ENCODE results near the gene C12orf57. TPM values are rescaled to one million over a fixed set of nuclear protein-coding genes. Genes with fewer than 3 reads are reported as not detected.

Gene C12orf57
- total and polyA plus RNA-seq, 9 of the 15 experiments (the other 6 are each of a cell fraction or from before 2014, with no cell fraction given), result 26.7 to 191 (median 107) TPM

DNA sequence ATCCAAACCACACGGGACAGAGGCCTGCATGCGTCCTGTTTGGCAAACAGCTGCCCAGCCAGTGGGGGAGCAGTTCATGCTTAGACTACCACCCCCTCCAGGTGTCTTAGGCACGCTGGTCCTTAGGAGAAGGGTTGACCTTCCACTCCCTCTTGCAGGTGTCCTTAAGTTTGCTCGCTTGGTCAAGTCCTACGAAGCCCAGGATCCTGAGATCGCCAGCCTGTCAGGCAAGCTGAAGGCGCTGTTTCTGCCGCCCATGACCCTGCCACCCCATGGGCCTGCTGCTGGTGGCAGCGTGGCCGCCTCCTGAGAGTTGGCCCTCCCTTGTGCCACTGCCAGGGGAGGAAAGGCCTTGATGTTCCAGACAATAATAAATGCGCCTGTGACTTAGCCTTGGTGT lies 1.8 kb downstream of the C12orf57 start:
- CTCF ChIA-PET (ENCODE audit: low intra/inter-chr PET ratio), result interaction anchor here (1.2 to 2.3 kb wide), 4 partner anchors 16 to 147 kb away, joined by 4 to 13 read pairs (median 10); partner anchors contain the start of gene C1R
- FAIRE-seq, result no peak
- 85% methylated on average over 10 of the region's 11 CpGs for WGBS (ENCODE audit: insufficient coverage, low coverage, missing lambda C conversion rate)
- DNase-seq (ENCODE audit: extremely low read depth in 1 of 4, low spot score in 3 of 4), result no peak
- Histone ChIP-seq H3K4me1 (replicated peaks in 1 of 2; ENCODE audit: control insufficient read depth in 2 of 2, insufficient read depth in 2 of 2, low read length in 2 of 2) (peaks cover 13 to 50% of the 10 kb centered on the region in 2 experiments), H3K27me3 (ENCODE audit: control insufficient read depth in 2 of 2, insufficient read depth in 2 of 2, low read length in 2 of 2) (no peaks in the 10 kb centered on the region), H3K4me2 (ENCODE audit: insufficient read depth, low read length) (peak overlapping the region; percentile 94), H2AFZ (ENCODE audit: low read depth, low read length) (no peak overlapping the region), H3K27ac (ENCODE audit: extremely low read depth, low read depth, low read length) (peak overlapping the region; percentile 50; the same call in 2 of the 3 replicates), H4K20me1 (replicated peaks; ENCODE audit: control insufficient read depth, insufficient read depth, low read length) (no peaks in the 10 kb centered on the region), H3K9ac (ENCODE audit: insufficient read depth in 1 of 2, low read depth in 2 of 2, low read length in 2 of 2) (peak overlapping the region; percentile 86 to 87; a peak in 2 of 4 replicates), H3K36me3 (ENCODE audit: control insufficient read depth, insufficient read depth, low read length) (peaks cover 17% of the 10 kb centered on the region; the same call in 2 of the 3 replicates), H3K79me2 (ENCODE audit: control insufficient read depth, insufficient read depth, low read length) (peaks cover 13% of the 10 kb centered on the region), H3K4me3 (peak overlapping the region; percentile 49; the same call in 1 of the 2 replicates), H3K9me3 (replicated peaks; ENCODE audit: control insufficient read depth, insufficient read depth, low read depth, low read length) (no peaks in the 10 kb centered on the region), H3K9me1 (ENCODE audit: control insufficient read depth, insufficient read depth, low read length) (no peaks in the 10 kb centered on the region)
- no peak for TF ChIP-seq GTF2B (IDR thresholded peaks at IDR 0.05; ENCODE audit: extremely low read depth, insufficient read length)
- TF ChIP-seq POLR2G (IDR thresholded peaks at IDR 0.05; ENCODE audit: low read depth, low read length), result peak; percentile 16; the same call in 1 of the 2 replicates
- TF ChIP-seq IFI16 (CRISPR knock-in tag; IDR thresholded peaks at IDR 0.05), result no peak
- 0 out of 2 replicates have a peak, but pooled peaks have one; percentile 28 for TF ChIP-seq XRCC5 (IDR thresholded peaks at IDR 0.05; ENCODE audit: low read depth, low read length)
- TF ChIP-seq MED1 (CRISPR knock-in tag; IDR thresholded peaks at IDR 0.05; ENCODE audit: borderline replicate concordance), result 0 out of 2 replicates have a peak, but pooled peaks have one; percentile 13
- TF ChIP-seq ASH1L (IDR thresholded peaks at IDR 0.05; ENCODE audit: borderline replicate concordance, low read depth, partially characterized antibody), result no peak
- TF ChIP-seq, protein P1, sequence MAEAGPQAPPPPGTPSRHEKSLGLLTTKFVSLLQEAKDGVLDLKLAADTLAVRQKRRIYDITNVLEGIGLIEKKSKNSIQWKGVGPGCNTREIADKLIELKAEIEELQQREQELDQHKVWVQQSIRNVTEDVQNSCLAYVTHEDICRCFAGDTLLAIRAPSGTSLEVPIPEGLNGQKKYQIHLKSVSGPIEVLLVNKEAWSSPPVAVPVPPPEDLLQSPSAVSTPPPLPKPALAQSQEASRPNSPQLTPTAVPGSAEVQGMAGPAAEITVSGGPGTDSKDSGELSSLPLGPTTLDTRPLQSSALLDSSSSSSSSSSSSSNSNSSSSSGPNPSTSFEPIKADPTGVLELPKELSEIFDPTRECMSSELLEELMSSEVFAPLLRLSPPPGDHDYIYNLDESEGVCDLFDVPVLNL (CRISPR knock-in tag; IDR thresholded peaks at IDR 0.05; ENCODE audit: low read depth), result no peak
- no peak for TF ChIP-seq GTF2F1 (IDR thresholded peaks at IDR 0.05; ENCODE audit: low read depth, low read length)
- no peak for TF ChIP-seq MXI1 (IDR thresholded peaks at IDR 0.05; ENCODE audit: low read depth, low read length)
- no TSS peak for BruUV-seq (replicated peaks)
- POLR2A ChIA-PET, result interaction anchor here (0.6 to 6.3 kb wide), 13 partner anchors 13 to 302 kb away, joined by 3 to 98 read pairs (median 6); partner anchors contain the start of gene ATN1
- in situ Hi-C loops (cut with MboI), result no loop called here
- ATAC-seq, result no peak
- intact Hi-C loops (cut with micrococcal nuclease), result loop anchor here (1.0 to 2.0 kb wide), 3 partner anchors 15 to 163 kb away; partner anchors contain the start of gene C1RL
